GM21381 (cell line): ENCODE data around the gene TRAPPC14.
A peak's percentile ranks its signal among the peaks of the same experiment; 100 is the strongest.
"Not testable (repeated sequence)": the region's sequence is repeated elsewhere in the genome, so short reads cannot be mapped to it uniquely, and the experiment has no call there.

Experiments
- ATAC-seq: cut with Tn5 transposase; IDR thresholded peaks from one replicate; pipeline ENCODE4 v1.9.1; 2021; ENCODE audit warnings: mild to moderate bottlenecking, moderate library complexity; ENCODE audit not compliant: unreplicated experiment

TRAPPC14 gene

DNA sequence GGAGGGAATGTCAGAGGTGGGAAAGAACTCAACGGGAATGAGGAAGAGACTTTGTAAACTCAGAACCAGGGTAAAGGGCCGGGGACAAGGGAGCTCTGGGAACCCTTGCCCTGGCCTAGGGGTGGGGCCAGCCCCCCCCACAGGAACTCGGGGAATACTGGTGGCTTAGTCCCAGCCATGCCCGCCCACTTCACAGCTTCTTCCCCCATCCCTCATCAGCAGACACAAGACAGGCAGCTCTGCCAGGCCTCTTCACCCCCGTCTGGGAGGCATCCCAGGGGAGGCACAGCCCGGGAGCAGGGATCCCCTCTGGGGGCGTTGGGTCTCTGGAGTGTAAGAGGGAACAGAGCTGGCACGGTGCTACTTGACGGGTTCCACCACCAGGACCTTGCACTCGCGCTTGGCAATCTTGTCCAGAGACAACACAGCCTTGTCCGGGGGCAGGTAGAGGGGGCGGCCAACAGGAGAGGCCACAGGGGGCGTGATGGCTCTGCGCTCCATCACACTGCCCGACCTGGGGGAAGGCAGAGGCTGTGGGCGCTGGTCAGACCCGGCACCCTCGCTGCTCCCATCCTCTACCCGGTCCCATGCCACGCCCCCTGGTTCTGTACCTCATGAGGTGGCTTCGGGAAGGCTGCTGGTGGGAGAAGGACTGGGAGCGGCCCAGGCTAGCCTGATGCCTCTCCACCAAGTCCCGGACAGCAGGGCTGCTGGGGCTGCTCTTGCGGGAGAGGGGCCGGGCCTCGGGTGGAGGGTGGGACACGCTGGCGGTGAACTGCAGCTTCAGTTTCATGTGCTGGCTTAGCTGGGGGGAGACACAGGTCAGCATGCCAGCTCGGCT, 3.7 kb downstream of the TRAPPC14 start:
- no peak for ATAC-seq

DNA sequence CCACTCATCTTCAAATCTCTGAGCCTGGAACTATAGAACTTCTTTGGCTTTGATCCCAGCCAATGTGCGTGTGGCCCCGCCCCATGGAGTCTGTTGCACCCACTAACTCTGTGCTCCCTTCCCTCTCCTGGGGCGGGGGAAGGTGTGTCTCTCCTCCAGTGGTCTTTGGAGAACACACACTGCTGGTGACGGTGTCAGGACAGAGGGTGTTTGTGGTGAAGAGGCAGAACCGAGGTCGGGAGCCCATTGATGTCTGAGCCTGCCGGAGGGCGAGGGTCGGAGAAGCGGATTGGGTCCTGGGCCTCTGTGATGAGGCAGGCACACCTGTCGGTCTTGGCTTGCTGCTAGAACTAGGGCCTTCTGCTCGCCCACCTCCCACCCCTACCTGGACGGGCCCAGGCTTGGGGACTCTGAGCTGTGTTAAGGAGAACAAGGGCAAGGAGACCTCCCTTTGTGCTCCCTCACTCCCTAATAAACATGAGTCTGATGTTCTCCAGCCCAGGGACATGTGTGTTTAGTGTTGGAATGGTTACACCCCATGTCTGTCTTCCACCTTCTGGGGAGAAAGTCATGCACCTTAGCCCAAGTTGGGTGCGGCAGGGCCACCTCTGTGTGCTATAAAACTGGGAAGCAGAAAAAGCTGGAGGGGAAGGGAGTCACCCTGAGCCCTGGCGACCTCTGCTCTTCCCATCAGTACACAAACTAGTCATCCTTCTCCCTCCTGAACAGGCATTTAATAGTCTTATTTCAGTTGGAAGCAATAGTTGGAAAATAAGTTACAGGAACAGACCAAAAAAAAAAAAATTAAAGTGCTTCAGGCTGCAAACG, 4.6 kb downstream of the TRAPPC14 start:
- no peak for ATAC-seq

DNA sequence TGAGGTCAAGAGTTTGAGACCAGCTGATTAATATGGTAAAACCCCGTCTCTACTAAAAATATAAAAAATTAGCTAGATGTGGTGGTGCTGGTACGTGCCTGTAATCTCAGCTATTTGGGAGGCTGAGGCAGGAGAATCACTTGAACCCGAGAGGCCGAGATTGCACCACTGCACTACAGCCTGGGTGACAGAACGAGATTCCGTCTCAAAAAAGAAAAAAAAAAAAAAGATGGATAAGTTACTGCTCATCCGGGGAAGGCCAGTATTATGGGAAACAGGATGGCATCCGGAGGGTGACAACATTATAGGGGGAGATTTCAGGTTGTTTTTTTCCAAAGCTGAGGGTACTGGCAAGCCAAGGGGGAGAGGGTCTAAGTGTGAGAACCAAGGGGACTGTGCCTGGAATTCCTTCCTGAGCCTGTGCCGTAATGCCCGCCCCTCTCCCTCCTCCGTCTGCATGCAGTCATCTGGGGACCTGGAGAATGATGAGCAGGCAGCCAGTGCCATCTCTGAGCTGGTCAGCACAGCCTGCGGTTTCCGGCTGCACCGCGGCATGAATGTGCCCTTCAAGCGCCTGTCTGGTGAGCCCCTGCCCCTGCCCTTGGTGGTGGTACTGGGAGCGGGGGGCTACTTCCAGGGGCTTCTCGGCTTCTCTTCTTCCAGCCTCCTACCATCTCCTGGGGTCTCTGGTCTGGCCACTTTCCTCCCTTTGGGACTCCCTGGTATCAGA, 5.4 kb downstream of the TRAPPC14 start:
- ATAC-seq = no peak

DNA sequence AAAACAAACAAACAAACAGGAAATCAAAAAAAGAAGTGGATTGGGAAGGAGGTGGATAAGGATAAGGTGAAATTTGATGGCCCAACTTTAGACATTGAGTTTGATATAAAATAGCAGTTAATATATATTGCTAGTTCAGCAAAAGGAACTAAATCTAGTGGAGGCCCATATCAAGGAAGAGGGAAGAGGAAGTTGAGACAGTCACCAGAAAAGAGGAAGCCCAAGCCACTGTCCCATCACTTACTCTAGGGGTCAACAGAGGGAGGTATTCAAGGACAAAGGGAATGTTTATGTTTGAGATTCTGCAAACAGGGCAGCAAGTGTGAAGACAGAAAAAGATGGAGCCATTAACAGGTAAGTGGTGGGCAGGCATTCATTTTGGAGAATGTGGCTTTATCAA, 6.1 kb downstream of the TRAPPC14 start:
- no peak for ATAC-seq

DNA sequence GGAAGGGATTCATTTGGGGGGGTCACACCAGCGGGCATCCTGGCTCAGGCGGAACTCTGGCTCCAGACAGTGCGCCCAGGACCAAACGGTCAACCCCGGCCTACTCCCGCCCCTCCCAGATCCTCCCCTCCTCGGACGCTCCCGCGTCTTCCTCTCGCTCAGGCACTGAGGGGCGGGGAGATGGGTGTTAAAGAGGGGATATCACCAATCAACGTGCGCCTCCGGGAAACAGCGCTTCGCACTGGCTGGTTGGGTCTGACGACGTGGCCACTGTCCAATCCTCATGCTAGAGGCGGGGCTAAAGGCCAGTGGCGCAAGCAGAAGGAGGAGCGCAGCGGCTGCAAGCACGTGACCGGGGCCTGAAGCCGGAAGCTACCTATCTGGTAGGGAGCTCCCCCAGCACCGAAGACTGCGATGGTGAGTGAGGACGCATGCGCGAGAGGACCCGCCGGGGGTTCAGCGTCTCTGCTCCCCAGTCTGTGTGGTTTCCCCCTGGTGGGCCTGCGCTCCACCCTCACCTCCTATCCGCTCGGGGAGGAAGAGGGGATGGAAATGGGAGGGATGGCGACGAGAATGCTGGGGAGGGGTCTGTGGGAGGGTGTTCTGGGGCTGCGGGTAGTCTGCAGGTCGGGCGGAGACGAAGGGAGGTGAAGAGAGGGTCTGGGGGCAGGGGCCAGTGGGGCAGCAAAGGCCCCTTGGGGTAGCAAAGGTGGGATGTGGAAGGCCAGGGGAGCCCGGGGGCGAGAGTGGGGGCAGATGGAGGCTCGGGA, 9.8 kb downstream of the TRAPPC14 start, which contains the start of gene LAMTOR4:
TSS of gene LAMTOR4 (plus strand) at position 360 of the 770 bp plus-strand sequence. CDS start at position 415, 55 bp downstream.
- ATAC-seq = peak; percentile 97

DNA sequence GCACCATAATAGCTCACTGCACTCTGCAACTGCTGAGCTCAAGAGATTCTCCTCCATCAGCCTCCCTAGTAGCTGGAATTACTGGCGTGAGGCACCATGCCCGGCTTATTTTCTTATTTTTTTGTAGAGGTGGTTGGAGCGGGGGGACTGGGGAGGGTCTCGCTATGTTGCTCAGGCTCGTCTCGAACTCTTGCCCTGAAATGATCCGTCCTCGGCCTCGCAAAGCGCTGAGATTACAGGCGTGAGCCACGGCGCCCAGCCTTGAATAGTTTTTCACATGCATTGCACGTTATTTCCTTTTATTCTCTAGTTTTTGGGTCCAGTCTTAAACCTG, 10.3 kb downstream of the TRAPPC14 start:
- ATAC-seq = no peak

DNA sequence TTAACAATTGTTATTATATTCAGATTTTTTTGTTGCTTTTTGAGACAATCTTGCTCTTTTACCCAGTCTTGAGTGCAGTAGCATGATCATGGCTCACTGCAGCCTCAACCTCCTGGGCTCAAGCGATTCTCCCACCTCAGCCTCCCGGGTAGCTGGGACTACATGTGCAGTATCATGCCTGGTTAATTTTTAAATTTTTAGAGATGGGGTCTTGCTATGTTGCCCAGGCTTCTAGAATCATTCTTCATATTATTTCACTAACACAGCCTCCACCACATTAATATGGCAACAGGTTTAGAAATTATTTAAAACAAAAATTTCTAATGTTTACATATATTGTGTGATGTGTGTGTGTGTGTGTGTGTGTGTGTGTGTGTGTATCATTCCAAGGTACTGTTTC, 11.2 kb downstream of the TRAPPC14 start:
- no peak for ATAC-seq

DNA sequence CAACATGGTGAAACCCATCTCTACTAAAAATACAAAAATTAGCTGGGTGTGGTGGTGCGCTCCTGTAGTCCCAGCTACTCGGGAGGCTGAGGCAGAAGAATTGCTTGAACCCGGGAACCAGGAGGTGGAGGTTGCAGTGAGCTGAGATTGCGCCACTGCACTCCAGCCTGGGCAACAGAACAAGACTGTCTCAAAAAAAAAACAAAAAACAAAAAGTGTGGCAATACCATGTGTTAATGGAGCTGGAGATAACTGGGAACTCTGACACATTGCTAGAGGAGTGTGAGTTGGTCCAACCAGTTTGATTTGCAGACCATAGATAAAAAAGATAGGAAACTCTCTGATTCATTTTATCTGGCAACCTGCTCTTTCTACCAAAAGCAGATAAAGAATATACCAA, 12.2 kb downstream of the TRAPPC14 start:
- not testable (repeated sequence) for ATAC-seq

DNA sequence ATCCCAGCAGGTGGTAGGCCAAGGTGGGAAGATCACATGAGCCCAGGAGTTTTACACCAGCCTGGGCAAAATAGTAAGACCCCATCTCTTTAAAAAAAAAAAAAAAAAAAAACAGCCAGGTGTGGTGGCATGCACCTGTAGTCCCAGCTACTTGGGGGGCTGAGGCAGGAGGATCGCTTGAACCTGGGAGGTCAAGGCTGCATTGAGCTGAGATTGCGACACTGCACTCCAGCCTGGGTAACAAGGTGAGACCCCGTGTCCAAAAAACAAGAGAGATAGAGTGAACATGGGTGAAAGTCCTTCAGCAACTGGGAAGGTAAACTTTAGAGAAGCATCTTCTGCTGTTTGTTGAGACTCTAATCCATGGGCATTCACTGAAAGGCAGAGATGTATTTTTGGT, 16.1 kb downstream of the TRAPPC14 start:
- no peak for ATAC-seq

DNA sequence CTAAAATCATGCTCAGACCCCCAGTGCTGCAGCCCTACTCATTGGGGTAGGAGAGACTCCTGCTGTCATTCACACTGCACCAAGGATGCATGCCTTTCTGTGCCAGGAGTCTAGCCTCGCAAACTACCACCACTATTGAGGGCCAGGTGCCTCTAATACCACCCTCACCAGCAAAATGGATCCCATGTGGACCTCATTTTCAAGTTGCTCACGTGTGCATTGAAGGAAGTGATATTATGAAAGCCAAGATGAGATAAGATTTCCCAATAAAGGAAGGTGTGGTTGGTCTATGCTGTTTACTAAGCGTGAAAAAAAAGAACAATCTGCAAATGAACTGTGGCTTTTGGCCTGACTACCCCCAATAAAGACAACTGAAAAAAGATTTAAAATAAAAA, 17.0 kb downstream of the TRAPPC14 start:
- ATAC-seq = no peak

DNA sequence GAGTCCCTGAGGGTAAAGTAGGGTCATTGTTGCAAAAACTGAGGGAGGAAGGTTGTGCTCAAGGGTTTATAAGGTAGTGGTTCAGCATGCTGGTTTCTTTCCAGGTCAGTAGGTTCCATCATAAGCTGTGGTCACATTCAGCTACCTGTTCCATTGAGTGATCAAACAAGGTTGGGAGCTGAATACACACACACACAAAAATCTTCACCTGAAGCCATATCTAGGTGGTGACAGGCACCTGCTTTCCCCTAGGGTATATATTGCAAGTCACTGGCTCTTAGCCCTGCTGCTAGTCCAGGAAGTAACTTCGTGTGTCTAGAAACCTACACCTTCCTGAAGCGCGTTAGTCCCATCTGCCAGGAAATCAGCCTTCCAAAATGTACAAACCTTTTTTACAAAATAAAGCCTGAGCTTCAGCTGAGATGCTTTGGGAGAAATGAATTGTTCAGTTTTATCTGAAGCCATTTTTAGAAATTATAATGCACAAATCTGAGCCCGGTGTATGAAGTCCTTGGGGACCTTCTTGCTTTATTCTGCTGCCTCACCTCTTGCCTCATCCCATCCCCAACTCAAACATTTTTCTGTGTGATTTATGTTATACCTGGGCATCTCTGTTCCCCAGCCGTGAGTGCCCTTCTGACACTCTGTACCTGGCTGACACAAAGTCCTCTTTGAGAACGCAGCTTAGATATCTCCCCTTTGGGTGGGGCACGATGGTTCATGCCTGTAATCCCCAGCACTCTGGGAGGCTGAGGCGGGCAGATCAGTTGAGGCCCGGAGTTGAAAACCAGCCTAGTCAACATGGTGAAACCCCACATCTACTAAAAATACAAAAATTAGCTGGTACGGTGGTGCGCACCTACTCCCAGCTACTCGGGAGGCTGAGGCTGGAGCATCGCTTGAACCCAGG, 20.4 kb downstream of the TRAPPC14 start:
- ATAC-seq = no peak

DNA sequence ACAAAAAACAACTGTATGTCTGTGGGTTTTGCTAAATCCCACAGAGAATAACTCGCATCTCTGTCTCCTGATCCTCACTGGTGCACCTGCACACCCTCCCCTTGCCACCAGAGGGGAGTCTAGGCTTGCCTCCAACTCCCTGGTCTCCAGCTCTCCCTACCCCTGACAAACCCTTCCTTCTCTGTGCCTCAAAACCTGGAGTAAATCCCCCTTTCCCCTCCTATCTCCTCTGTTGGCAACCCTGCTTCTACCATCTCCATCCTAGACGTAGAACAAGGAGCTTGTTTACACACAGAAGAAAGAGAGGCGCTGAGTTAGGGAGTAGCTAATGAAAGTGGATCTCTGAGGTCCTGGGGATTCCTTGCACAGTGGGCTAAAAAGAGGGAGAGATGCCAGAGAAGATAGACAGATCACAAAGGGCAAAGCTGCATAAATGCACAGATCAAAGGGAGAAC, 25.8 kb downstream of the TRAPPC14 start:
- no peak for ATAC-seq

DNA sequence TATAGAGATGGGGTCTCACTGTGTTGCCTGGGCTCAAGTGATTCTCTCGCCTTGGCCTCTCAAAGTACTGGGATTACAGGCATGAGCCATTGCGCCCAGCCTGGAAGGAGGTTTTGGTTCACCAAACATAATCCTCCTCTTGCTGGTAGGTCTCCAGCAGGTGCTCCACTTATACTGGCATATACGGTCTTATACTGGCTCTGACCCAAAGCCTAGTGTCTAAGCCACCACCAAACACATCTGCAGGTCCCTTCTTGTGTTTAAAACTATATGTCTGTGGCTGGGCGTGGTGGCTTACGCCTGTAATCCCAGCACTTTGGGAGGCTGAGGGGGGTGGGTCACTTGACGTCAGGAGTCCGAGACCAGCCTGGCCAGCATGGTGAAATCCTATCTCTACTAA, 26.4 kb downstream of the TRAPPC14 start:
- no peak for ATAC-seq

DNA sequence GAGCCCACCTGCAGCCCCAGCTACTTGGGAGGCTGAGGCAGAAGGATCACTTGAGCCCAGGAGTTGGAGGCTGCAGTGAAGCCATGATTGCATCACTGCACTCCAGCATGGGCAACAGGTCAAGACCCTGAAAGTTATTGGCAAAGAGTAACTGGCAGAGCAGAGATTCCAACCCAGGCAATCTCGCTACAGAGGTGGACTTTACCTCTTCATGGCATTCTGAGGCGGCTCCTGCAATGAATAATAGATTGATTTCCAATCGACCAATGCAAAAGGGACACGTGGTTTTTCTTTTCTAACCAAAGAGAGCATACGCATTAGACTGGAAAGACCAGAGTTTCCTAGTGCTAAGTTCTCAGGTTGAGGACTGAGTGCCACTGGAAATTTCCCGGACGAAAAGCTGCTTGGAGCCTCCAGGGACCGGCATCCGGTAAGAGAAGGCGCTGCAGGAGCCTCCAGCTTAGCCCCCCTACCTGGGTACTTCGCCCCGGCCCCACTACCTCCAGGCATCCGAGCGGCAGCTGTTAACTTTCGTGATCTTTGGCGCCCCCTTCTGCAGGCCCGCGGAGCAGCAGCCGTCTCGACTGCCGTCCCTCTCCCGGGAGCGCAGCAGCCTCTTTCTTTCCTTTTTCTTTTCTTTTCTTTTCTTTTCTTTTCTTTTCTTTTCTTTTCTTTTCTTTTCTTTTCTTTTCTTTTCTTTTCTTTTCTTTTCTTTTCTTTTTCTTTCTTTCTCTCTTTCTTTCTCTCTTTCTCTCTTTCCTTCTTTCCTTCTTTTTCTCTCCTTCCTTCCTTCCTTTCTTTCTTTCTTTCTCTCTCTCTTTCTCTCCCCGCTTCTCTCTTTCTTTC, 27.7 kb downstream of the TRAPPC14 start:
- no peak for ATAC-seq

DNA sequence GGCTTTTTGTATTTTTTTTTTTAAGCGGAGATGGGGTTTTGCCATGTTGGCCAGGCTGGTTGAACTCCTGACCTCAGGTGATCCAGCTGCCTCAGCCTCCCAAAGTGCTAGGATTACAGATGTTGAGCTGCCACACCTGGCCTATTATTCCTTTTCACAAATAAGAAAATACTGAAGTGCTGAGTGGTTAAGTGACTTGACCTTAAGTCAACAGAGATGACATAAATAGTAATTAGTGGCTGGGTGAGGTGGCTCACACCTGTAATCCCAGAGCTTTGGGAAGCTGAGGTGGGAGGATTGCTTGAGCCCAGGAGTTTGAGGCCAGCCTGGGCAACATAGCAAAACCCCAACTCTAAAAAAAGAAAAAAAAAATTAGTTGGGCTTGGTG, 28.3 kb downstream of the TRAPPC14 start:
- ATAC-seq = not testable (repeated sequence)

DNA sequence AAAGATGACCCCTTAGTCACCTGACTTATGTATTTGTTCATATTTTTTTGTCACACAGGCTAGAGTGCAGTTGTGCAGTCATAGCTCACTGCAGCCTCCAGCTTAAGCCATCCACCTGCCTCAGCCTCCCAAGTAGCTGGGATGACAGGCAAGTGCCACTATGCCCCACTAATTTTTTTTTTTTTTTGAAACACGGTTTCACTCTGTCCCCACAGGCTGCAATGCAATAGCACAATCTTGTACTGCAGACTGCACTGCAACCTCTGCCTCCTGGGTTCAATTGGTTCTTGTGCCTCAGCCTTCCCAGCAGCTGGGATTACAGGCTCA, 29.9 kb downstream of the TRAPPC14 start:
- no peak for ATAC-seq

DNA sequence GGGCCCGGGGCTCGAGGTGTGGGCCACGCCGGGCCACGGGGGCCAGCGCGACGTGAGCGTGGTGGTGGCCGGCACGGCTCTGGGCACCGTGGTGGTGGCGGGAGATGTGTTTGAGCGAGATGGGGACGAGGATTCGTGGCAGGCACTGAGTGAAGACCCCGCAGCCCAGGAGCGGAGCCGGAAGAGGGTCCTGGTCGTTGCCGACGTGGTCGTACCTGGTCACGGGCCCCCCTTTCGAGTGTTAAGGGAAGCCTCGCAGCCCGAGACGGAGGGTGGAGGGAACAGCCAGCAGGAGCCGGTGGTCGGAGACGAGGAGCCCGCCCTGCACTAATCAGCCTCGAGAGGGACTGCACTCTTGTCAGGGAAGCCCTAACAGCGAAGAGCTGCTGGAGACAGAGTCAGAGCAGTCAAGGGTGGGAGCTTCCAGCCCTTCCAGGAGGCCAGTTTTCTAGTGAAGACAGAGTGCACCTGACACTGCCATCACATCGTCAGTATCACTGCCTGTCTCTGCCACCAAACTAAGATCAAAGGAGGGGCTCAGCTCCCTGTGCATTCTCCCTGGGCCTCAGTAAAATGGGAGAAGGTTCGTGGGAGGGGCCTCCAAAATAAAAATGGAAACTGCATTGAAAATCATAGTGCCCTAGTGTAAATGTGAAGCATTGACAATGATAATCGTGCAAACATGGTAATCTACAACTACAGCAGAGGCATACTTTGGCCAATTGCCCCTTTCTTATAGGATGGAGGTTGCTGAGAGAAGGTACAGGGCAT, 30.5 kb downstream of the TRAPPC14 start:
- no peak for ATAC-seq
